ENCODE data around the gene SEZ6L2.
"Not testable (repeated sequence)": the region's sequence is repeated elsewhere in the genome, so short reads cannot be mapped to it uniquely, and the experiment has no call there.

The SEZ6L2 gene

DNA sequence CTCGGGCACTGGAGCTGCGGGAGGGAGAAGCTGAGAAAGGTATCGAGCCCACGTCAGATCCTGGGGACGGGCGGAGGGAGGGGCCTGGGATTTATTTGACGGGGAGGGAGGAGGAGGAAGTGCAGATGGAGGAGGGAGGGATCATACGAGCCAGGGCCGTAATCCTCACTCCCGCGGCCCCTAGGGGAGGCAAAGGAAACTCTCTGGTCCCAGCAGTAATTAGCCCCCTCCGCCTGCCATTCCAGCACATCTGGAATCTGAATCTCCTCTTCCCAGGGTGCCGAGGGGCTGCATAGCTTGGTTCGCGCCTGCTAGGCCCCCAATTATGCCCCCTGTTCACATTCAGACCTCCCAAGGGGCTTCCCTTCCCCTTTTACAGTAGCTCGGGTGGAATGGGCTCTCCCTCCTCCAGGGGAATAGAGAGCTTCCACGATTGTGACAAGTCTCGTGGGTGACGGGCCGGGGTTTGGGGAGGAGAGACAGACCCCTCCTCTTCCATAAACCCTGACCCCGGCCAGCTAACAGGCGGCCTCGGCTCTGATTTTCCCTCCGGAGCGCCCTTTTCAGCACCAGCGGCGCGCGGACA, at the start of gene SEZ6L2:
TSS of gene SEZ6L2 (minus strand) at position 35 of the 586 bp plus-strand sequence. CDS start 531 bp downstream, outside the sequence.
- H3K36me3 Mint-ChIP-seq: no peaks in the 10 kb centered on the region
- DNase-seq: peak; percentile 84
- H3K27me3 Mint-ChIP-seq: peaks cover 69% of the 10 kb centered on the region
- H3K4me1 Mint-ChIP-seq: peaks cover 13% of the 10 kb centered on the region
- H3K9me3 Mint-ChIP-seq: no peaks in the 10 kb centered on the region
- H3K4me3 Mint-ChIP-seq: peak within 1 kb of the TSS; percentile 67
- H3K27ac Mint-ChIP-seq: no peak within 1 kb of the TSS
- CTCF ChIA-PET: interaction anchor here (0.6 kb wide), 1 partner anchor 226 kb away, joined by 3 read pairs; no protein-coding TSS in a partner anchor

DNA sequence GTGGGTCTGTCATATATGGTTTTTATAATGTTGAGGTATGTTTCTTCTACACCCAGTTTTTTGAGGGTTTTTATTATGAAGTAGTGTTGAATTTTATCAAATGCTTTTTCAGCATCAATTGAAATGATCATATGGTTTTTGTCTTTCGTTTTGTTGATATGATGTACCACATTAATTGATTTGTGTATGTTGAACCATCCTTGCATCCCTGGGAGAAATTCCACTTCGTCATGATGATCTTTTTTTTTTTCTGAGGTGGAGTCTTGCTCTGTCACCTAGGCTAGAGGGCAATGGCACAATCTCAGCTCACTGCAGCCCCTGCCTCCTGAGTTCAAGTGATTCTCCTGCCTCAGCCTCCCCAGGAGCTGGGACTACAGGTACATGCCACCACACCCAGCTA, 48.5 kb upstream of the SEZ6L2 start:
- Mint-ChIP-seq H3K27me3 (peaks cover 25% of the 10 kb centered on the region), H3K27ac (no peak overlapping the region), H3K4me1 (peaks cover under 1% of the 10 kb centered on the region), H3K4me3 (no peak overlapping the region), H3K36me3 (no peaks in the 10 kb centered on the region), H3K9me3 (peaks cover 4% of the 10 kb centered on the region)
- no peak for DNase-seq
- CTCF ChIA-PET: interaction anchor here (0.8 kb wide), 1 partner anchor 58 kb away, joined by 3 read pairs; no protein-coding TSS in a partner anchor

DNA sequence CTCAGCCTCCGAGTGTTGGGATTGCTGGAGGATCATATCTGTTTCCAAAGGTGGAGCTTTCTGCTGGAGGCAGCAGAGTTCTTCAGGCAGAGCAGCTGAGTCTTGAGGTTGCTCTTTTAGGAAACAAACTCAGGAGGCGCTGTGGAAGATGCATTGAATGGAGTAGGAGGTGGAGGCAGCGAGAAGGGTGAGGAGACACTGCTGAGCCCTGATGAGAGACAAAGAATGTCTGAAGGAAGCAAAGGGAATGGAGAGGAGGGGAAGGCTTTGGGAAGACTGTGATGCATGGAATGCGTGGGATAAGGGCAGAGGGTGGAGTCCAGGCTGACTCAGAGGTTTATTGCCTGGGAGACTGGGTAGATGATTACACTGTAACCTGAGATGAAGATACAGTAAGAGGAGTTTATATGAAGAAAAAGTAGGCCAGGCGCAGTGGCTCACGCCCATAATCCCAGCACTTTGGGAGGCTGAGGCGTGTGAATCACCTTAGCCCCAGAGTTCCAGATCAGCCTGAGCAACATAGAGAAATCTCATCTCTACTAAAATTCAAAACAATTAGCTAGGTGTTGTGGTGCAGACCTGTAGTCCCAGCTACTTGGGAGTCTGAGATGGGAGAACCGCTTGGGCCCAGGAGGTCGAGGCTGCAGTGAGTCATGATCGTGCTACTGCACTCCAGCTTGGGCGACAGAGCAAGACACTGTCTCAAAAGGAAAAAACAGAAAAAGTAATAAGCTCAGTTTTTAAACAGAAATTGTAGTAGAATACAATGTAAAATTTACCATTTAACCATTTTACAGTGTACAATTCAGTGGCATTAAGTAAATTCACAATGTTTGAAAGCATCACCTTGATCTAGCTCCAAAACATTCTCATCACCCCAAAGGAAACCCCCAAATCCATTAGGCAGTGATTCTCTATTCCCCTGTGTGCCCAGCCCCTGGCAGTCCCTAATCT, 44.8 kb upstream of the SEZ6L2 start:
- no peak for DNase-seq
- Mint-ChIP-seq H3K27me3 (peaks cover 30% of the 10 kb centered on the region), H3K4me1 (peaks cover 4% of the 10 kb centered on the region), H3K4me3 (no peak overlapping the region), H3K9me3 (no peaks in the 10 kb centered on the region), H3K36me3 (no peaks in the 10 kb centered on the region), H3K27ac (no peak overlapping the region)
- CTCF ChIA-PET: interaction anchor here (0.6 kb wide), 1 partner anchor 7 kb away, joined by 4 read pairs; no protein-coding TSS in a partner anchor

DNA sequence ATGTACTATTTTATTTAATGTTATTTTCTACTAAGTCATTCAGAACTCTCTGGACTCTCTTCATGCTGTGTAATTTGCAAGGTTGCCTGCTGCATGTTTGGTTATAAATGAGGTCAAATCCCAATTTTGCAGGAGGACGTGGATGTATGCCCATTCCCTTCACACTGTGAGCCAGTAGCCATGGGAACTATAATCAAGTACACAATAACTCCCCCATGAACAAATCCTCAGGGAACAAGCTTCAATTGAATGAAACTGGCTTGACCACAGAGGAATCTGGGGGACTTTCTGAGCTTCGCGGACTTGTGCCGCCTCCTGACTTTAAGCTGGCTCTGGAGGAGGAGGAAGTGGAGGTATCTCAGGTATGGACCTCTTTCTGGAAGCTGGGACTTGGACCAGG, 41.3 kb upstream of the SEZ6L2 start:
- CTCF ChIA-PET: no interaction called here
- Mint-ChIP-seq H3K4me1 (peaks cover 4% of the 10 kb centered on the region), H3K9me3 (no peaks in the 10 kb centered on the region), H3K36me3 (no peaks in the 10 kb centered on the region), H3K27me3 (peaks cover 44% of the 10 kb centered on the region), H3K27ac (no peak overlapping the region), H3K4me3 (no peak overlapping the region)
- no peak for DNase-seq

DNA sequence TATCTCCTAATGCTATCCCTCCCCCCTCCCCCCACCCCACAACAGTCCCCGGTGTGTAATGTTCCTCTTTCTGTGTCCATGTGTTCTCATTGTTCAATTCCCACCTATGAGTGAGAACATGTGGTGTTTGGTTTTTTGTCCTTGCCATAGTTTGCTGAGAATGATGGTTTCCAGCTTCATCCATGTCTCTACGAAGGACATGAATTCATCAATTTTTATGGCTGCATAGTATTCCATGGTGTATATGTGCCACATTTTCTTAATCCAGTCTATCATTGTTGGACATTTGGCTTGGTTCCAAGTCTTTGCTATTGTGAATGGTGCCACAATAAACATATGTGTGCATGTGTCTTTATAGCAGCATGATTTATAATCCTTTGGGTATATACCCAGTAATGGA, 32.4 kb upstream of the SEZ6L2 start:
- not testable (repeated sequence) for H3K27ac Mint-ChIP-seq, H3K4me3 Mint-ChIP-seq, H3K36me3 Mint-ChIP-seq, H3K9me3 Mint-ChIP-seq, DNase-seq
- CTCF ChIA-PET: interaction anchor here (0.6 kb wide), 1 partner anchor 29 kb away, joined by 3 read pairs; no protein-coding TSS in a partner anchor
- H3K27me3 Mint-ChIP-seq: peaks cover 33% of the 10 kb centered on the region
- peaks cover 13% of the 10 kb centered on the region for H3K4me1 Mint-ChIP-seq

DNA sequence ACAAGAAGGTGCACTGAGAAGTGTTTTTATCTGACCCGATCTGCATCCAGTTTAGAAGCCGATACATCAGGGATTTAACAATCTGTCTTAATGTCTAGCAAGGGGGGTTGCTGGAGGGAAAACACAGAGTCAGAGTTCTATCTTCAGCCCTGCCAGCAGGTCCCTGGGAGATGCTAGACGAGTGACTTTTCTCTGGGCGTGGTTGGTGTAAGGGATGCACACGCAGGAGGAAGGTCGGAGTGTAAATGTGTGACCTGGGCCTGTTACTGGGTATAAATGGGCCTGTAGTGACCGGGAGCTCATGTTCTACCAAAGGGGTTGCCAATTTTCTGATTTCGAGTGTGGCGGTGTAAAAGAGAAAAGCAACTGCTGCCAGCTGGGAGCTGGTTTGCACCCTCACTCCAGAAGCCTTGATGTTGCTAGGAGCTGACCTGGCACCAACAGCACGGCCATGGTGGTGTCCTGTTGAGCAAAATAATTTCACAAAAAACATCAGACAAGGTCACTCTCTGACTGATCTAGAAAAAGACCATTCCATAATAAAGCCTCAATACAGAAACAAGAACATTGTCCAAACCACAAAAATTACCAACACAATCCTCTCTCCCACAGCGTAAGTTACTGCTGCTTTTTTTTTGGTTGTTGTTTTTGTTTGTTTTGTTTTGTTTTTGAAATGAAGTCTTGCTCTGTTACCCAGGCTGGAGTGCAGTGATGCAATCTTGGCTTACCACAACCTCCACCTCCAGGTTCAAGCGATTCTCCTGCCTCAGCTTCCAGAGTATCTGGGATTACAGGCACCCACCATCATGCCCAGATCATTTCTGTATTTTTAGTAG, 27.9 kb upstream of the SEZ6L2 start:
- no peak for DNase-seq
- Mint-ChIP-seq H3K4me1 (peaks cover 37% of the 10 kb centered on the region), H3K27ac (no peak overlapping the region), H3K9me3 (no peaks in the 10 kb centered on the region), H3K27me3 (peaks cover 6% of the 10 kb centered on the region), H3K36me3 (peaks cover 8% of the 10 kb centered on the region), H3K4me3 (peak overlapping the region; percentile 81)
- CTCF ChIA-PET: interaction anchor here (0.7 to 1.3 kb wide), 3 partner anchors 78 to 225 kb away, joined by 3 to 4 read pairs (median 3); no protein-coding TSS in a partner anchor

DNA sequence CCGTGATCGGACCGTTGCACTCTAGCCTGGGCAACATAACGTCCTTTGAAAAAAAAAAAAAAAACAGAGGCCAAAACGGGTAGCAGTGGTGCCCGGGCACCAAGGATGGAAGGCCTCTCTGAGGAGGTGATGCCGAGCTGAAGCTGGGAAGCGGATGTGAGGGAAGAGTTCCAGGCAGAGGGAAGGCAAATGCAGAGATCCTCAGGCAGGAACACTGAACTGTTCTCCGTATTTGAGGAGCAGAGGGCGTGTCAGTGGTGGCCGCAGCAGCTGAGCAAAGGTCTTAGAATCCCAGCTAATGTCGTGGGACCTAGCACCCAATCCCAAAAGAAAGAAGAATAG, 27.3 kb upstream of the SEZ6L2 start:
- CTCF ChIA-PET: interaction anchor here (0.7 to 1.3 kb wide), 4 partner anchors 78 to 224 kb away, joined by 3 to 4 read pairs (median 3); no protein-coding TSS in a partner anchor
- H3K36me3 Mint-ChIP-seq: peaks cover 8% of the 10 kb centered on the region

DNA sequence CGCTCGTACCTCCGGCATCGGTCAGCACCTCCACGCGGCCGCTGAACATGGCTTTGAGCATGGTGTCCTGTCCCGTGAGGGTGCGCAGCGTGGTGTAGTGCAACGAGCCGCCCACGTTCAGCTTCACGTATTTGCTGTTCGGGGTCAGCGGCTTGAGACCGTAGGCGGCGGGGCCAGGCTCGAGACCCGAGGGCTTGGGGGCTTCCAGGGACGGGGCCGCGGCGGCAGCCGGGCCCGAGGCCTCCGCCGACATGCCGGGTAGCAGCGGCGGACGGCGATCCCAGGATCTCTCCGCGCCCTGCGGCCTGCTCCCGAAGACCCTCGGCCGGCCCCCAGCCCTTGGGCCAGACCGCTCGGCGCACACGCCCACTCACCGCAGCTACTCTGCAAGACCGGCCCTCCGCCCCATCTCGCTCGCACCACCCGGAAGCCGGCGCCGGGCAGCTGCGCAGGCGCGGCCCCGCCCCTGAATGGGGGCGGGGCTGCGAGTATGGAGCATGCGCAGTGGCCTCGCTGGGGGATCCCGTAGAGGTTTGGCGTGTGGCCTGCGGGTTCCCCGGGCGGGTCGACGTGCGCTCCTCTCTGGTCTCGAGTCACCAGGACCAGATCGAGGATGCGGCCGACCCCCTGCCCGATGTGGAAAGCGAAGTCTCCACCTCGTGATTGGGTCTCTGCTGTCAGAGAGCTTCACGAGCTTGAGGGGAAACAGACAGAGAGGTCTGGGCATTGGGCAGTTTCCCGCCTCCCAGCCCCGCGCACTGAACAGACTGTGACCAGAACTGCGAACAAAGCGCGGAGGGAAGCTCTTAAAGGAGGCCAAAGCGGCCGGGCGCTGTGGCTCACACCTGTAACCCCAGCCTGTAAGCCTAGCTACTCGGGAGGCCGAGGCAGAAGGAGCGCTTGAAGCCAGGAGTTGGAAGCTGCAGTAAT, 26.7 kb upstream of the SEZ6L2 start, which contains the start of gene KCTD13:
TSS of gene KCTD13 (minus strand) at position 446 of the 930 bp plus-strand sequence. CDS start at position 253, 193 bp downstream.
- DNase-seq: peak; percentile 87
- H3K36me3 Mint-ChIP-seq: peaks cover 12% of the 10 kb centered on the region
- peak within 1 kb of the TSS; percentile 81 for H3K4me3 Mint-ChIP-seq
- H3K27ac Mint-ChIP-seq: peak within 1 kb of the TSS; percentile 91
- H3K27me3 Mint-ChIP-seq: peaks cover 4% of the 10 kb centered on the region
- CTCF ChIA-PET: interaction anchor here (0.6 to 1.3 kb wide), 5 partner anchors 78 to 536 kb away, joined by 3 to 4 read pairs (median 3); no protein-coding TSS in a partner anchor
- H3K4me1 Mint-ChIP-seq: peaks cover 37% of the 10 kb centered on the region
- no peaks in the 10 kb centered on the region for H3K9me3 Mint-ChIP-seq

More for the DNA sequence above, 27.3 kb upstream of the SEZ6L2 start:
- Mint-ChIP-seq H3K4me3 (peak overlapping the region; percentile 81), H3K9me3 (no peaks in the 10 kb centered on the region), H3K4me1 (peaks cover 37% of the 10 kb centered on the region), H3K27ac (no peak overlapping the region), H3K27me3 (peaks cover 4% of the 10 kb centered on the region)
- DNase-seq: no peak

DNA sequence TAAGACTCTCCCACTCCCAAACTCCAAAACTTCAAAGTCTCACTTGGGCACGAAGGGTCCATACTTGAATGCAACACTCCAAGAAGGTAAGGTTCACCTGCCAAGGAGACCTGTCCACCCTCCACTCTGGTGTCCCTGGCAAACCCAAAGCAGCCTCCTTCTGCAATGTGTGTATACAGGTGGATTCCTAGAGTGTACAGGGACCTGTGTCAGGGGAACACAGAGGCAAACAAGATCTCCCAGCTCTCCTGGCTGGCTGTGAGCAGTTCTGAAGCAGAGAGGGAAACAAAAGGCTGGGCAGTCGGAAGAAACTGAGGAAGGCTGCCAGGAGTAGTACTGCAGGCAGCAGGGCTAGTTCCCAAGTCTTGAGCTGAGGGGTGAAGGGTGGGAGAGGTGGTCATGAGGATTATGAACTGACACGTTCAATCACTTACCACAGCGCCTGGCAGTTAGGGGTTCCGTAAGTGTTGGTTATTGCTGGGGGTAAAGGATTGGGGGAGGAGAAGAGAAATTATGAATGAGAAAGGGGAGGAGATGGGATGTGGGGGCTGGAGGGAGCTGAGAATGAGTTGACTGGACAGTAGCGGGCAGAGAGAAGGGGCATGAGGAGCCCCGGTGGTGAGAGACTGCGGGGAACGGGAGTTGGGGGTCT, 25.9 kb upstream of the SEZ6L2 start:
- Mint-ChIP-seq H3K4me1 (peaks cover 37% of the 10 kb centered on the region), H3K27ac (peak overlapping the region; percentile 80), H3K4me3 (peak overlapping the region; percentile 81), H3K9me3 (no peaks in the 10 kb centered on the region), H3K36me3 (peaks cover 20% of the 10 kb centered on the region), H3K27me3 (peaks cover 4% of the 10 kb centered on the region)
- CTCF ChIA-PET: no interaction called here
- DNase-seq: no peak

DNA sequence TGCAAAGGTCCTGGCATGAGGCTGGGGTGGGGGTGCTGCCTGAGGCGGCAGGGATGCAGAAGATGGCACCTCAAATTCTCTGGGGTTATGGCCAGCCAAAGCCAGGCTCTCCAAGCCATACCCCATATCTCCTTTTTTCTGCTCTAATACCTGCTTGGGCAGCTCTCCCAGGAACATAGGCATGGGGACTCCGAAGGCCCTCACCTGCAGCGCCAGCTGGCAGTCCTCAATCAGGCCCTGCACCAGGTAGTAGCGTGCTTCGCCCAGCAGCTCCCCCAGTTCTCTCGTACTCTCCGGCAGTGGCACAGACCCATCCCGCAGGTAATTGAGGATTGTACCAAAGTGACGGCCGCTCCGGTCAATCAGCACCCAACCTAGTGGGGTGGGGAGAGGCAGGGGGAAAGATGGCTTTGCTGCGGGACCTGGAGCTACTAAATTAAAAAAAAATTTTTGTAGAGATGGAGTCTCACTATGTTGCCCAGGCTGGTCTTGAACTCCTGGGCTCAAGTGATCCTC, 23.7 kb upstream of the SEZ6L2 start:
- no peaks in the 10 kb centered on the region for H3K9me3 Mint-ChIP-seq
- no peaks in the 10 kb centered on the region for H3K27me3 Mint-ChIP-seq
- no peak overlapping the region for H3K27ac Mint-ChIP-seq
- H3K36me3 Mint-ChIP-seq: peaks cover 27% of the 10 kb centered on the region
- H3K4me3 Mint-ChIP-seq: no peak overlapping the region
- no peak for DNase-seq
- CTCF ChIA-PET: no interaction called here
- peaks cover 37% of the 10 kb centered on the region for H3K4me1 Mint-ChIP-seq

DNA sequence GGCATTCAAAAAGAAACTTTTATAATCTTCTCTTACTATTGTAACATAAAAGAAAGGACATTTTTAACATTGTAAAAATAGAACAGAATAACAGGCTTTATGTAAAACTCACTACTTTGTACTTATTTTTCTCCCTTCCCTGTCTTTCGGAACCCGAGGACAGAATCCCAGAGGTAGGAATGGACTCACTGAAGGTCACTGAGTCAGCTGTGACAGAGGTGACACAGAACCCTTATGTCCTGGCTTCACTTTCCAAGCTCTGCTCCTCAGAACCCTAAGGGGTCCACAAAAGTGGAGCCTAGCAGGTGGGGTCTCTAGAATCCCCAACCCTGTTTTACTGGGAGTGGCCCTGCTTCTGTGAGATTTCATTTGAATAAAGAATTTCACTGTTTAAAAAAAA, 23.0 kb upstream of the SEZ6L2 start:
- Mint-ChIP-seq H3K27ac (no peak overlapping the region), H3K27me3 (no peaks in the 10 kb centered on the region), H3K36me3 (peaks cover 31% of the 10 kb centered on the region), H3K4me3 (no peak overlapping the region), H3K9me3 (no peaks in the 10 kb centered on the region), H3K4me1 (peaks cover 30% of the 10 kb centered on the region)
- CTCF ChIA-PET: no interaction called here
- DNase-seq: no peak

DNA sequence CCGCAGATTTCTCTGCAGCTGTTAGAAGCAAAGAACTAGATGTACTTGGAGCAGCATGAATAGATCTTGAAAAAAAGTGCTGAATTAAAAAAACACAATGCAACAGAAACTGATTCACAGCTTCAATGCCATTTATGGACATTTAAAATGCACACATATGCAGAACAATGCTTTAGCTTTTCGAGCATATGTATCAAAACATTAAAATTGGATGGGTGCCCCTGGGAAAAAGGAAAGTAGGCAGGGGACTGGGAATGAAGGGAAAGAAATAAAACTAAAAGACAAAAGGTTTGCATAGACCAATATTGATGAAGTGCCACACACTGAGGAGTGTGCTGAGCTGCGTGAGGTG, 21.7 kb upstream of the SEZ6L2 start:
- Mint-ChIP-seq H3K27ac (no peak overlapping the region), H3K4me1 (peaks cover 17% of the 10 kb centered on the region), H3K27me3 (no peaks in the 10 kb centered on the region), H3K9me3 (no peaks in the 10 kb centered on the region), H3K36me3 (peaks cover 31% of the 10 kb centered on the region), H3K4me3 (no peak overlapping the region)
- DNase-seq: no peak
- CTCF ChIA-PET: interaction anchor here (0.8 to 0.9 kb wide), 3 partner anchors 9 to 134 kb away, joined by 3 read pairs; no protein-coding TSS in a partner anchor

All from activated naive CD4-positive, alpha-beta T cell treated with anti-CD3 and anti-CD28 coated beads, Interleukin-2, amount 10 ng/mL, durations not matched to agents 7 days and 5 days (primary cell).